ENCODE data around the gene KDF1.

KDF1 gene

DNA sequence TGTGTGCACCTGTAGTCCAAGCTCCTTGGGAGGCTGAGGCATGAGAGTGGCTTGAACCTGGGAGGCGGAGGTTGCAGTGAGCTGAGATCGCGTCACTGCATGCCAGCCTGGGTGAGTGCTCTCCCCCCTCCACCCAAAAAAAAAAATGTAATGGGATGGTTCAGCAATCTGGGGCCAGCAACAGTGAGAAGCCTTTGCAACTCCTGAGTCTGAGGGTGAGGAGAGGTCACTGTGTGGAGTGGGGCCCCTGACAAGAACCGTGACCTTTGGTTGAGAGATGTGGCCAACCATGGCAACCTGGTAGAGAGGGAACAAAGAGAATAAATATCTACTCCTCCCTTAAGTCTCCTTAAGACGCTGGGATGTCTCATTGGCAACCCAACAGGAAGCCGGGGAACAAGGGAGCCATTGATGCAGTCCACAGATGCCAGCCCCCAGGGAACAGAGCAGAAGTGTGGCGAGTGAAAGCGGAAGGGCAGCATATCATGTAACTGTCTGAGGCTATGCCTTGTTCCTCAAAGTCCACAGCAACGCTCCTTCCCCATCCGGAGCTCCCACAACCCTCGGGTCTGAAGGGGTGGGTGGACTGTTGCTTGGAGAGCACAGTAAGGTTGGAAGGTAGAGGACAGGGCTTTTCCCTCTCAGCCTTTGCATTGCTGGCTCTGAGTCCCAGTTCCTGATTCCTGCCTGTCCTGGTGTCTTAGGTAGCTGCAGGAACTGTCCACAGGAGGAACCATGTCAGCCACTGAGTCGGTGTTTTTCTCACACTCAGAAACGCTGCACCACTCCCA lies 41.5 kb upstream of the KDF1 start:
- no peak overlapping the region for H3K9ac ChIP-seq (ENCODE audit: low read depth in 1 of 2, low read length in 2 of 2)

DNA sequence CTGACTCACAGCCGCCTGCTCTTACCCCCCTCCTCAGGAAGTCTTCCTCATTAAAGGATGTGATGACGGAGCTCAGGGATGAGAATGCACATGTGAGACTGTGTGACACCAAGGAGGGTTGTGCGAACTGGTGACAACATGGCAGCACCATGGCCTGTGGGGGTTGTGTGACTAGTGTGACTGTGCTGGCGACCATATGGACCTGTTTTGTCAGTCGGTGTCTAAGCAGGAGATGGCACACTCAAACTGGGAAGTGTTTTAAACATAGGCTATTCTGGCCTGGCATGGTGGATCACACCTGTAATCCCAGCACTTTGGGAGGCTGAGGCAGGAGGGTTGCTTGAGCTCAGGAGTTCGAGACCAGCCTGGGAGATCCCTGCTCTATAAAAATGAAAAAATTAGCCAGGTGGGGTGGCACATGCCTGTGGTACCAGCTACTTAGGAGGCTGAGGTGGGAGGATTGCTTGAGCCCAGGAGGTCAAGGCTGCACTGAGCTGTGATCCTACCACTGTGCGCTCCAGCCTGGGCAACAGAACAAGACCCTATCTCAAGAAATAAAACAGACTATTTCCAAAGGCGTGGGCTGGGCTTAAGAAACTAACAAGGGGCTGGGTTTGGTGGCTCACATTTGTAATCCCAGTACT lies 40.7 kb upstream of the KDF1 start:
- H3K9ac ChIP-seq (ENCODE audit: low read depth in 1 of 2, low read length in 2 of 2): no peak overlapping the region
- H3K27me3 ChIP-seq (ENCODE audit: control insufficient read depth in 1 of 2, insufficient read depth in 2 of 2, low read length in 2 of 2): peaks cover 0 to 9% of the 10 kb centered on the region in 2 donors
- H3K27ac ChIP-seq (ENCODE audit: low read depth, low read length): no peak overlapping the region
- no peak overlapping the region for H3K4me3 ChIP-seq (ENCODE audit: low read depth in 1 of 2, low read length in 2 of 2)
- H3K36me3 ChIP-seq (ENCODE audit: control insufficient read depth in 1 of 2, insufficient read depth in 2 of 2, low read length in 2 of 2): no peaks in the 10 kb centered on the region
- no peaks in the 10 kb centered on the region for H3K9me3 ChIP-seq (ENCODE audit: control insufficient read depth in 1 of 2, low read length in 2 of 2)
- H3K4me1 ChIP-seq (ENCODE audit: control insufficient read depth in 1 of 2, insufficient read depth in 2 of 2, low read length in 2 of 2): peaks cover 11 to 19% of the 10 kb centered on the region in 2 donors

More for the DNA sequence above, 41.5 kb upstream of the KDF1 start:
- Histone ChIP-seq H3K27ac (ENCODE audit: low read depth, low read length) (no peak overlapping the region), H3K36me3 (ENCODE audit: control insufficient read depth in 1 of 2, insufficient read depth in 2 of 2, low read length in 2 of 2) (no peaks in the 10 kb centered on the region), H3K27me3 (ENCODE audit: control insufficient read depth in 1 of 2, insufficient read depth in 2 of 2, low read length in 2 of 2) (peaks cover 0 to under 1% of the 10 kb centered on the region in 2 donors), H3K4me1 (ENCODE audit: control insufficient read depth in 1 of 2, insufficient read depth in 2 of 2, low read length in 2 of 2) (peaks cover 11 to 19% of the 10 kb centered on the region in 2 donors), H3K4me3 (ENCODE audit: low read depth in 1 of 2, low read length in 2 of 2) (no peak overlapping the region), H3K9me3 (ENCODE audit: control insufficient read depth in 1 of 2, low read length in 2 of 2) (no peaks in the 10 kb centered on the region)

DNA sequence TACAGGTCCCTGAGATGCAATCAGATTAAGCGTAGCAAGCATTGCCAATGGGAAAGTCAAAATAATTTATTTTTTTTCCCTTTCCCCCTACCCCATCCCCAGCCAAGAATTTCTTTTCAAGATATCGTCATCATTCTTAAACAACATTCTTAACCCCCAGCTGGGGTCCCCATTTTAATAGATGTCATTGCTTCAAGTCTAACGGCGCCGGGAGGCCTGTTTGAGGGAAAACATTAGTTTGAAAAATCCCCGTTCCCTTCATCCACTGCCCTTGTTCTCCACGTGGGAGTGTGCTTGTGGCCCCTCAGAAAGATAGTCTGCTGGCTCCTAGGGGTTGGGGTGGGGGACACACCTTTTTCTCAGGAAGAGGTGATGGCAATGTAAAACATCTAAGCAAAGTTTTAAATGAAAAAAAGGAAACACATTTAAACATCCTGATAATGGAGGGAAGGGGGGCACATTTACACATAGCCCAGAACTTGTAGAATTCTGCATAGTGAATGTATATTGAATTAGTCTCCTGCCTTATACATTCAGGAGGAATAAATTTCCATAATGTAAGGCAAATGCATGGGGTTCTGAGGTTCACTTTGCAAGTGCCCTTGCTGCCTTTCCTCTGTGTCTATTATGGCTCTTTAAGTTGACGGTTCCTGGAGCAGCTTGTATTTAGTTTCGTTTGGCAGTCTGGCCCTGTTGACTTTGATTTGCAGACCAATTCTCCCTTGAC lies 40.0 kb upstream of the KDF1 start:
- H3K36me3 ChIP-seq (ENCODE audit: control insufficient read depth in 1 of 2, insufficient read depth in 2 of 2, low read length in 2 of 2): no peaks in the 10 kb centered on the region
- H3K9me3 ChIP-seq (ENCODE audit: control insufficient read depth in 1 of 2, low read length in 2 of 2): no peaks in the 10 kb centered on the region
- no peak overlapping the region for H3K4me3 ChIP-seq (ENCODE audit: low read depth in 1 of 2, low read length in 2 of 2)
- peaks cover under 1 to 15% of the 10 kb centered on the region in 2 donors for H3K27me3 ChIP-seq (ENCODE audit: control insufficient read depth in 1 of 2, insufficient read depth in 2 of 2, low read length in 2 of 2)
- no peak overlapping the region for H3K9ac ChIP-seq (ENCODE audit: low read depth in 1 of 2, low read length in 2 of 2)
- H3K27ac ChIP-seq (ENCODE audit: low read depth, low read length): no peak overlapping the region
- peaks cover 11 to 19% of the 10 kb centered on the region in 2 donors for H3K4me1 ChIP-seq (ENCODE audit: control insufficient read depth in 1 of 2, insufficient read depth in 2 of 2, low read length in 2 of 2)

DNA sequence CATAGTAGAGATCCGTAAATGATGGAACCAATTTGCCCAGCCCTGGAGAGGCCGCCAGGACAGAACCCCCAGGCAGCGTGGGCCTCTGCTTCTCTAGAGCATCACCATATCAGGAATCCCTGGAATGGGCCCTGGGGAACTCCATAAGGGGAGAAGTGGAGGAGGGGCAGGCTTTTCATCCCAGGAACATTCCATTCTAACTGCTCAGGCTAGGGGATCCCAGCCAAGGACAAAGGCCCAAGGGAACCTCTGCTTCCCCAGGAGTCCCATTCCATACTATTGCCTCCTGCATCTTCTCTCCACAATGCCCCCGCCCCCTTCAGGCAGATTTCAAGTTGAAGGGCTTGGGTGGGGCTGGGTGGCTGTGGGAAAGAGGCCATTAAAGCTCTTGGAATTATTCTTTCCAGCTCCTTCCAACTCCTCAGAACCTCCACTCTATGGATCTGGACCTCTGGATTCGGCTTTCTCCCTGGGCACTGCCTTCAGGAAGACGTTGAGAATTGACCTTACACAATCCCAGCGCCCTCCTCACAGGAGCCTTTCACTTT lies 39.2 kb upstream of the KDF1 start:
- no peaks in the 10 kb centered on the region for H3K9me3 ChIP-seq (ENCODE audit: control insufficient read depth in 1 of 2, low read length in 2 of 2)
- H3K27ac ChIP-seq (ENCODE audit: low read depth, low read length): peak overlapping the region; percentile 78
- H3K4me1 ChIP-seq (ENCODE audit: control insufficient read depth in 1 of 2, insufficient read depth in 2 of 2, low read length in 2 of 2): peaks cover 11 to 19% of the 10 kb centered on the region in 2 donors
- no peak overlapping the region for H3K9ac ChIP-seq (ENCODE audit: low read depth in 1 of 2, low read length in 2 of 2)
- H3K4me3 ChIP-seq (ENCODE audit: low read depth in 1 of 2, low read length in 2 of 2): no peak overlapping the region
- peaks cover 8 to 22% of the 10 kb centered on the region in 2 donors for H3K27me3 ChIP-seq (ENCODE audit: control insufficient read depth in 1 of 2, insufficient read depth in 2 of 2, low read length in 2 of 2)
- no peaks in the 10 kb centered on the region for H3K36me3 ChIP-seq (ENCODE audit: control insufficient read depth in 1 of 2, insufficient read depth in 2 of 2, low read length in 2 of 2)

DNA sequence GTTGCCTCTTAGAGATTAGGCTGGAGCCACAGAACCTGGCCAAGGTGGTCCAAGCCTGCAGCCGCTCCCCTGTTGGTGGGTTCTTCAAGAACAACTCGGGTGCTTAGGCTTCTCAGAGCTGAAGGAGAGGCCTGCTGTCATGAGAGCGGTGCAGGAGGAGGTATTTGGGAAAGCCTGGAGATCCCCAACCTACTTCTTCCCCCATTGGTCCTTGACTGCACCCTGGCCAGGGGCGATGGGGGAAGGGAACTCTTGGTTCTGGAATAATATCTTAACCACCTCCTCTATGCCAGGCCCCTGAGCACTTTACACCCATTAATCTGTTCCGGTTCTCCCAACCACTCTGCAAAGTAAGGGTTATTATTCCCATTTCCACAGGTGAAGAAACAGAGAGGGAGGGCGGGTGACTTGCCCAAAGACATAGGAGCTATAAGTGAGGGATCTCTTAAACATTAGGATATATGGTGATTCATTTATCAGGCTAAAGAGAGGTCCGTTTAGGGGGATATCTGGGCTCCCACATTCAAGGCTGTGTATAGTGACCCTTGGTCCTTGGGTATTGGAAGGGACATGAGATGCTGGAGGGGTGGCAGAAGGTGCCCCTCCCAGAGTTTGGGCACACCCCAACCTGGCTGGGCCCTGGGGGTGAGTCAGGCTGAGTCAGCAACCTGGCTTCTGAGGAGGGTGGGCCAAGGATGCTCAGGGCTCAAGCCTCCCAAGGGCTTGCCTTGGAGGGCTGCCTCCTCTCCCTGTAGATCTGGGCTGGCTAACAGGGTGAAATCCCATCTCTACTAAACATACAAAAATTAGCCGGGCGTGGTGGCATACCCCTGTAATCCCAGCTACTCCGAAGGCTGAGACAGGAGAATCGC lies 38.4 kb upstream of the KDF1 start:
- Histone ChIP-seq H3K9ac (ENCODE audit: low read depth in 1 of 2, low read length in 2 of 2) (no peak overlapping the region), H3K4me1 (ENCODE audit: control insufficient read depth in 1 of 2, insufficient read depth in 2 of 2, low read length in 2 of 2) (peaks cover 14 to 19% of the 10 kb centered on the region in 2 donors), H3K27me3 (ENCODE audit: control insufficient read depth in 1 of 2, insufficient read depth in 2 of 2, low read length in 2 of 2) (peaks cover 10 to 25% of the 10 kb centered on the region in 2 donors), H3K36me3 (ENCODE audit: control insufficient read depth in 1 of 2, insufficient read depth in 2 of 2, low read length in 2 of 2) (no peaks in the 10 kb centered on the region), H3K27ac (ENCODE audit: low read depth, low read length) (peak overlapping the region; percentile 53), H3K4me3 (ENCODE audit: low read depth in 1 of 2, low read length in 2 of 2) (no peak overlapping the region), H3K9me3 (ENCODE audit: control insufficient read depth in 1 of 2, low read length in 2 of 2) (no peaks in the 10 kb centered on the region)

DNA sequence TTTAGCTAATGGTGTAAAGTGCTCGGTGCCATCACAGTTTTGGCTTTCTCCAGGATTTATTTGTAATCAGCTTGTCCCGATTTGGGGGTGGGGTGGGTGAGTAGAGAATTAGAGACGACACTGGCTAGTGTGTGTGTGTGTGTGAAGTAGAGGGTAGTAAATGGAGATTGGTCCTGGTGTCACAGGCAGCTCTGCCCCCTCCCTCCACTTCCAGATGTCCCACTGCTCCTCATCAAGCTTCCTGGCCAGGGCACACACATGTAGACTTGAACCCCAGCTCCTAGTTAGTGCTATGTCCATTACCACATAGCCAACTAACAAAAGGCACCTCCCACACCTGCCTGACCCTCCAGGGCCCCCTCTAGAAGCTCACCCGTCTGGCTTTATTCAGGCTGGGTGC lies 36.4 kb upstream of the KDF1 start:
- Histone ChIP-seq H3K4me1 (ENCODE audit: control insufficient read depth in 1 of 2, insufficient read depth in 2 of 2, low read length in 2 of 2) (peaks cover 20 to 22% of the 10 kb centered on the region in 2 donors), H3K4me3 (ENCODE audit: low read depth in 1 of 2, low read length in 2 of 2) (no peak overlapping the region), H3K9ac (ENCODE audit: low read depth in 1 of 2, low read length in 2 of 2) (no peak overlapping the region), H3K9me3 (ENCODE audit: control insufficient read depth in 1 of 2, low read length in 2 of 2) (no peaks in the 10 kb centered on the region), H3K27me3 (ENCODE audit: control insufficient read depth in 1 of 2, insufficient read depth in 2 of 2, low read length in 2 of 2) (peaks cover 20 to 38% of the 10 kb centered on the region in 2 donors), H3K27ac (ENCODE audit: low read depth, low read length) (no peak overlapping the region), H3K36me3 (ENCODE audit: control insufficient read depth in 1 of 2, insufficient read depth in 2 of 2, low read length in 2 of 2) (no peaks in the 10 kb centered on the region)

DNA sequence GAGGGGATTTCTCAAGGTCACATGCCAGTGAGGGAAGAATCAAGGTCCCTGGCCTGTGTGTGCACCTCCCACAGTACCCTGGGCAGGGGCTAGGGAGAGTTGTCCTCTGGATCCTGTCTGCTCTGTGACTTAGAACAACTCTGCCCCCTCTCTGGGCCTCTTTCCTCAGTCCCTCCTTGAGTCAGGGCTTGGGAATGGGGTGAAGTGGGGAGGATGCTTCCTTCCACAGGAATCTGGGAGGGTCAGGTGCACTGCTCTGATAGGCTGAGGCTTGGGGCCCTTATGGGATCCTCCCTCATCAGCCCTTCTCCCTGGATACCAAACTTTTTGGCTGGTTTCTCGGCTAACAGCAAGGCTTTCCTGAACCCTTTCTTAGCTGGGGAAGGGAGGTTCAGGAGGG lies 35.8 kb upstream of the KDF1 start:
- Histone ChIP-seq H3K36me3 (ENCODE audit: control insufficient read depth in 1 of 2, insufficient read depth in 2 of 2, low read length in 2 of 2) (no peaks in the 10 kb centered on the region), H3K9ac (ENCODE audit: low read depth in 1 of 2, low read length in 2 of 2) (no peak overlapping the region), H3K4me3 (ENCODE audit: low read depth in 1 of 2, low read length in 2 of 2) (no peak overlapping the region), H3K4me1 (ENCODE audit: control insufficient read depth in 1 of 2, insufficient read depth in 2 of 2, low read length in 2 of 2) (peaks cover 23 to 27% of the 10 kb centered on the region in 2 donors), H3K27ac (ENCODE audit: low read depth, low read length) (no peak overlapping the region), H3K9me3 (ENCODE audit: control insufficient read depth in 1 of 2, low read length in 2 of 2) (no peaks in the 10 kb centered on the region), H3K27me3 (ENCODE audit: control insufficient read depth in 1 of 2, insufficient read depth in 2 of 2, low read length in 2 of 2) (peaks cover 20 to 43% of the 10 kb centered on the region in 2 donors)

DNA sequence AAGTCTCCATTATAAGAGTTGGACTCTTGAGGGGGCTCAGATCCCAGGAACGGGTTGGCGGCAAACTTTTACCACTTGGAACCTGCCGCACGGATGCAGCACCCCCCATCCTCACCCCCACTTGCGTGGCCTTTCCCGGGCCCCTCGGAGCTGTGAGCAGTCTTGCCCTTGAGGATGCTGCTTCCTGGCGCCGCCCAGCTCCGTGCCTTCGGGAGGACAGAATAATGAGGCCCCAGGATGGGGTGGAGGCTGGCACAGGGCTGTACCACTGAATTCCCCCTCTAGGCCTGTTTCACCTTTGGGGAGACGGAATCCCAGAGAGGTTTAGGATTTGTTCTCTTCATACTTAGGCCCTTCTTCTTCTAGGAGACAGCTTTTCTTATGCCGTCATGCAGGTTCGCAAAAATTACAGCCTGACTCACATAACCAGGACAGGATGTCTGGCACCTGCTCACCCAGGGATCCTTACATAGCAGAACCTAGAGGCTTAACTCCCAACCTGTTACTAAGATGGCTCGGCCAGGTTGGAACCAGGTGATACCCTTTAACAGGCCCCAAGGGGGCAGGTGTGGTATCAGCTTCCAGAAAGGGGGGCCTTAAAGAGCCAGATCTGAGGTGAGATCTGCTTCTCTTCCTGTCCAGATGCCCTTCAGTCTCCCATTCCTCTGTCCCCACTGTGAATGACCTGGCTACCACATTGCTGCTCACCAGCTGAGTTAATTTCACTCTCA lies 34.7 kb upstream of the KDF1 start:
- peaks cover 28 to 31% of the 10 kb centered on the region in 2 donors for H3K4me1 ChIP-seq (ENCODE audit: control insufficient read depth in 1 of 2, insufficient read depth in 2 of 2, low read length in 2 of 2)
- H3K9me3 ChIP-seq (ENCODE audit: control insufficient read depth in 1 of 2, low read length in 2 of 2): no peaks in the 10 kb centered on the region
- peaks cover 20 to 44% of the 10 kb centered on the region in 2 donors for H3K27me3 ChIP-seq (ENCODE audit: control insufficient read depth in 1 of 2, insufficient read depth in 2 of 2, low read length in 2 of 2)
- H3K36me3 ChIP-seq (ENCODE audit: control insufficient read depth in 1 of 2, insufficient read depth in 2 of 2, low read length in 2 of 2): no peaks in the 10 kb centered on the region
- no peak overlapping the region for H3K27ac ChIP-seq (ENCODE audit: low read depth, low read length)
- peak overlapping the region in 1 of 2 donors; percentile 6 for H3K9ac ChIP-seq (ENCODE audit: low read depth in 1 of 2, low read length in 2 of 2)
- H3K4me3 ChIP-seq (ENCODE audit: low read depth in 1 of 2, low read length in 2 of 2): peak overlapping the region; percentile 49 to 65
